H1 (cell line): ENCODE results near the gene PAK6. TPM values are rescaled to one million over a fixed set of nuclear protein-coding genes. Genes with fewer than 3 reads are reported as not detected.

Source experiments
- CTCF ChIA-PET: fragments of 300-600 bp; sonication (Branson Sonifier 250); formaldehyde crosslinking; loops from one replicate; lab custom pipeline; 2021; ENCODE audit not compliant: partially characterized antibody; lab: Charles Lee
- POLR2A ChIA-PET: fragments of 300-600 bp; sonication (Branson Sonifier 250); formaldehyde crosslinking; loops from one replicate; lab custom pipeline; 2021; ENCODE audit warnings: inconsistent platforms; ENCODE audit not compliant: partially characterized antibody; lab: Charles Lee
- DNase-seq, 2 experiments: peaks; one replicate each; pipeline versions ENCODE4 v3.0.0 to v3.0.0-alpha.2; 2010 to 2022; ENCODE audit warnings: low spot score in 2 of 2, low read depth in 1 of 2, mixed read lengths in 1 of 2
- FAIRE-seq: peaks from 2 replicates; lab custom pipeline; 2011; peaks lifted over from hg19 to GRCh38; lab: Jason Lieb, UNC
- H2AFZ ChIP-seq: 2 replicates; pipeline ENCODE4 v1.8.1; 2012; ENCODE audit warnings: low read length, inconsistent platforms
- H2AK5ac ChIP-seq: 2 replicates; pipeline ENCODE4 v1.6.1; 2013; ENCODE audit warnings: low read depth, low read length
- H2BK120ac ChIP-seq: replicated peaks from 2 replicates; pipeline ENCODE3; 2013; ENCODE audit warnings: low read depth, low read length, inconsistent platforms
- H2BK12ac ChIP-seq: 2 replicates; pipeline ENCODE4 v1.6.1; 2013; ENCODE audit warnings: low read depth, low read length
- H2BK15ac ChIP-seq: 2 replicates; pipeline ENCODE4 v1.6.1; 2013; ENCODE audit warnings: low read length
- H2BK20ac ChIP-seq: 2 replicates; pipeline ENCODE4 v1.6.1; 2013; ENCODE audit warnings: low read length
- H2BK5ac ChIP-seq: 2 replicates; pipeline ENCODE4 v1.6.1; 2013; ENCODE audit warnings: low read depth, low read length
- H3K14ac ChIP-seq: 2 replicates; pipeline ENCODE4 v1.6.1; 2013; ENCODE audit warnings: inconsistent platforms; ENCODE audit not compliant: insufficient read length
- H3K18ac ChIP-seq: 2 replicates; pipeline ENCODE4 v1.6.1; 2013; ENCODE audit warnings: low read length; ENCODE audit errors: extremely low read depth
- H3K23ac ChIP-seq: 2 replicates; pipeline ENCODE4 v1.6.1; 2013; ENCODE audit warnings: inconsistent platforms; ENCODE audit not compliant: insufficient read length
- H3K23me2 ChIP-seq: 2 replicates; pipeline ENCODE4 v1.6.1; 2013; ENCODE audit warnings: low read depth, low read length
- H3K27ac ChIP-seq: 2 replicates; pipeline ENCODE4 v1.6.1; 2011; ENCODE audit warnings: low read depth, low read length, inconsistent platforms
- H3K27me3 ChIP-seq, 4 experiments: replicated peaks in 1 of 4; 1 replicate in 1 of 4; 2 replicates in 3 of 4; pipeline versions ENCODE4 v1.6.1 to v1.8.1; 2011 to 2013; ENCODE audit warnings: low read length in 3 of 4, mild to moderate bottlenecking in 3 of 4, inconsistent platforms in 2 of 4, mixed read lengths in 2 of 4, moderate library complexity in 1 of 4; ENCODE audit not compliant: control insufficient read depth in 3 of 4, insufficient read depth in 3 of 4; ENCODE audit errors: extremely low read depth in 1 of 4
- H3K36me3 ChIP-seq, 4 experiments: 2 replicates each; pipeline versions ENCODE4 v1.6.1 to v1.8.1; 2011 to 2013; ENCODE audit warnings: mild to moderate bottlenecking in 4 of 4, low read length in 3 of 4, moderate library complexity in 2 of 4, control low read depth in 1 of 4, inconsistent platforms in 1 of 4; ENCODE audit not compliant: insufficient read depth in 4 of 4, control insufficient read depth in 2 of 4
- H3K4ac ChIP-seq: replicated peaks from 2 replicates; pipeline ENCODE3; 2013; ENCODE audit warnings: low read length, low read depth, mixed read lengths, inconsistent platforms; ENCODE audit not compliant: insufficient read length
- H3K4me1 ChIP-seq, 4 experiments: replicated peaks in 1 of 4; 1 replicate in 1 of 4; 2 replicates in 3 of 4; pipeline versions ENCODE4 v1.6.1 to v1.8.1; 2011 to 2013; ENCODE audit warnings: low read length in 3 of 4, inconsistent platforms in 2 of 4, mixed read lengths in 1 of 4; ENCODE audit not compliant: insufficient read depth in 4 of 4, control insufficient read depth in 3 of 4
- H3K4me2 ChIP-seq, 2 experiments: 2 replicates each; pipeline versions ENCODE4 v1.6.1 to v1.8.1; 2011 to 2013; ENCODE audit warnings: low read depth in 2 of 2, low read length in 2 of 2, control low read depth in 1 of 2, inconsistent platforms in 1 of 2, mild to moderate bottlenecking in 1 of 2; ENCODE audit not compliant: insufficient read depth in 1 of 2
- H3K4me3 ChIP-seq, 4 experiments: fragments of 200-600, 300-600 bp in 1 of 4; sonication (generic), shearing (Covaris generic), sonication (Bioruptor Twin) in 1 of 4; 2 replicates each; pipeline versions ENCODE4 v1.5.1 to v1.8.1; 2011 to 2016; ENCODE audit warnings: low read length in 4 of 4, low read depth in 3 of 4, control low read depth in 2 of 4, inconsistent platforms in 2 of 4, mild to moderate bottlenecking in 2 of 4, mixed read lengths in 1 of 4, moderate library complexity in 1 of 4; ENCODE audit not compliant: insufficient read depth in 2 of 4; ENCODE audit errors: extremely low read depth in 1 of 4
- H3K56ac ChIP-seq: replicated peaks from 2 replicates; pipeline ENCODE3; 2013; ENCODE audit warnings: low read depth, mild to moderate bottlenecking, mixed read lengths, low read length, inconsistent platforms; ENCODE audit not compliant: insufficient read length
- H3K79me1 ChIP-seq: 2 replicates; pipeline ENCODE4 v1.6.1; 2013; ENCODE audit warnings: low read depth, low read length, control low read depth
- H3K79me2 ChIP-seq, 2 experiments: 2 replicates each; pipeline versions ENCODE4 v1.6.1 to v1.8.1; 2012 to 2013; ENCODE audit warnings: low read length in 2 of 2, mild to moderate bottlenecking in 2 of 2, inconsistent platforms in 1 of 2; ENCODE audit not compliant: insufficient read depth in 2 of 2, control insufficient read depth in 1 of 2
- H3K9ac ChIP-seq, 4 experiments: replicated peaks in 1 of 4; 1 replicate in 1 of 4; 2 replicates in 3 of 4; pipeline versions ENCODE4 v1.6.1 to v1.8.1; 2011 to 2013; ENCODE audit warnings: low read depth in 3 of 4, low read length in 3 of 4, control low read depth in 2 of 4, mild to moderate bottlenecking in 2 of 4, moderate library complexity in 2 of 4, inconsistent platforms in 1 of 4; ENCODE audit errors: extremely low read depth in 1 of 4
- H3K9me3 ChIP-seq, 2 experiments: 2 replicates each; pipeline versions ENCODE4 v1.6.1 to v1.8.1; 2012 to 2013; ENCODE audit warnings: mild to moderate bottlenecking in 2 of 2, moderate library complexity in 2 of 2, control low read depth in 1 of 2, inconsistent platforms in 1 of 2, low read depth in 1 of 2, low read length in 1 of 2, mixed read lengths in 1 of 2; ENCODE audit not compliant: insufficient read depth in 2 of 2
- H4K20me1 ChIP-seq, 2 experiments: replicated peaks in 1 of 2; 2 replicates each; pipeline versions ENCODE3 to v1.8.1; 2011 to 2013; ENCODE audit warnings: inconsistent platforms in 2 of 2, low read length in 2 of 2, mild to moderate bottlenecking in 1 of 2; ENCODE audit not compliant: insufficient read depth in 2 of 2, control insufficient read depth in 1 of 2
- H4K5ac ChIP-seq: 2 replicates; pipeline ENCODE4 v1.6.1; 2013; ENCODE audit warnings: low read length, low read depth, mixed read lengths, inconsistent platforms; ENCODE audit not compliant: insufficient read length
- H4K8ac ChIP-seq: 2 replicates; pipeline ENCODE4 v1.8.0; 2013; ENCODE audit warnings: mild to moderate bottlenecking, moderate library complexity, low read length, inconsistent platforms; ENCODE audit not compliant: insufficient read depth; ENCODE audit errors: extremely low read depth
- H4K91ac ChIP-seq: replicated peaks from 2 replicates; pipeline ENCODE3; 2013; ENCODE audit warnings: low read length, mixed read lengths, inconsistent platforms; ENCODE audit not compliant: insufficient read length
- ASH2L ChIP-seq: fragments of 200-600, 300-600 bp; sonication (generic); IDR thresholded peaks from one replicate; pipeline ENCODE4 v1.7.1; 2017; ENCODE audit warnings: low read length
- BACH1 ChIP-seq: IDR thresholded peaks from 2 replicates; pipeline ENCODE4 v1.6.1; 2012; ENCODE audit warnings: low read length, improper control_type of control experiment
- CBX8 ChIP-seq: fragments of 300-800, 300-1000 bp; sonication (generic); IDR thresholded peaks from 2 replicates; pipeline ENCODE4 v1.7.1; 2016; ENCODE audit warnings: low read depth, low read length, borderline replicate concordance
- CEBPB ChIP-seq: IDR thresholded peaks from 2 replicates; pipeline ENCODE4 v1.6.1; 2012; ENCODE audit warnings: low read depth, low read length
- HDAC2 ChIP-seq, 2 experiments: fragments of 300-600 bp in 1 of 2; sonication (generic) in 1 of 2; IDR thresholded peaks; 2 replicates each; pipeline ENCODE4 v1.6.1; 2011 to 2012; ENCODE audit warnings: low read depth in 2 of 2, low read length in 2 of 2, mild to moderate bottlenecking in 2 of 2, moderate library complexity in 2 of 2, borderline replicate concordance in 1 of 2, inconsistent platforms in 1 of 2
- NANOG ChIP-seq: IDR thresholded peaks from 2 replicates; pipeline ENCODE4 v1.6.1; 2011; ENCODE audit warnings: low read length, low read depth, mild to moderate bottlenecking, inconsistent platforms; ENCODE audit not compliant: insufficient read depth, poor library complexity, severe bottlenecking
- NRF1 ChIP-seq: IDR thresholded peaks from 2 replicates; pipeline ENCODE4 v1.6.1; 2011; ENCODE audit warnings: mild to moderate bottlenecking, low read depth, low read length, improper control_type of control experiment
- SAP30 ChIP-seq: fragments of 300-600 bp; sonication (generic); IDR thresholded peaks from 2 replicates; pipeline ENCODE4 v1.7.1; 2012; ENCODE audit warnings: low read length, moderate library complexity, mild to moderate bottlenecking, inconsistent platforms; ENCODE audit not compliant: insufficient read depth, insufficient replicate concordance
- TAF7 ChIP-seq: optimal IDR thresholded peaks from 2 replicates; pipeline ENCODE3; 2011; ENCODE audit warnings: low read depth, mild to moderate bottlenecking, inconsistent platforms, low read length, moderate library complexity, borderline replicate concordance
- TEAD4 ChIP-seq: IDR thresholded peaks from 2 replicates; pipeline ENCODE4 v1.6.1; 2012; ENCODE audit warnings: low read depth, low read length, inconsistent platforms, mixed read lengths
- ZNF274 ChIP-seq: IDR thresholded peaks from 2 replicates; pipeline ENCODE4 v1.7.0; 2012; ENCODE audit warnings: low read length, borderline replicate concordance; ENCODE audit errors: extremely low read depth
- WGBS, 2 experiments: shearing (Covaris generic) in 1 of 2; methylation state at CpG; one replicate each; pipeline versions ENCODE4 v1.1.6 to v1.1.7; 2013 to 2015; ENCODE audit warnings: low lambda C conversion rate in 2 of 2, mixed read lengths in 2 of 2, inconsistent platforms in 1 of 2, low coverage in 1 of 2, missing lambda C conversion rate in 1 of 2; ENCODE audit not compliant: insufficient replicate concordance in 2 of 2, insufficient coverage in 1 of 2, insufficient read length in 1 of 2; ENCODE audit errors: extremely low coverage in 1 of 2, missing lambda C conversion rate in 1 of 2; 5-methylcytosine and 5-hydroxymethylcytosine counted together
- polyA plus RNA-seq, 7 experiments: library from polyadenylated mRNA; depleted of rRNA in 3 of 7; stranded (reverse) in 5 of 7; unstranded in 2 of 7; fragments of >200 nt in 5 of 7; fragments of 200-250 nt in 2 of 7; gene quantifications; 1 replicate in 5 of 7; 2 replicates in 1 of 7; 4 replicates in 1 of 7; pipeline versions ENCODE4 v1.2.1 to v1.2.3, GENCODE V29; 2011 to 2013; ENCODE audit warnings: missing spikeins in 2 of 7, mixed read lengths in 2 of 7
- total RNA-seq: library from RNA; stranded (reverse); fragmentation: NEBNext Ultra II Directional; extraction: Animal tissue kit (Norgen Biotek cat#: 25700); gene quantifications from 2 replicates; pipeline ENCODE4 v1.2.1, GENCODE V29; 2021

PAK6 gene
- total and polyA plus RNA-seq, 2 of the 8 experiments (the other 6 are each of a cell fraction or from before 2014, with no cell fraction given): 6.9 to 9.4 TPM

- H4K5ac ChIP-seq: no peak overlapping the region
- no peak overlapping the region for H3K9ac ChIP-seq
- H3K18ac ChIP-seq: no peak overlapping the region
- no peak overlapping the region for H2BK20ac ChIP-seq
- ChIA-PET CTCF (interaction anchor here (0.8 to 46.3 kb wide), 12 partner anchors 9 to 196 kb away, joined by 3 to 1340 read pairs (median 5); partner anchors contain the start of gene ANKRD63), POLR2A (interaction anchor here (0.6 to 6.2 kb wide), 7 partner anchors 8 to 87 kb away, joined by 3 to 47 read pairs (median 3); no protein-coding TSS in a partner anchor)
- H3K4ac ChIP-seq: no peak overlapping the region
- no peaks in the 10 kb centered on the region for H3K36me3 ChIP-seq
- WGBS, 2 experiments: 90% methylated on average over 14 of the region's 14 CpGs; no CpG with 5 or more reads in 1 of the 2 experiments
- no peak overlapping the region for H2BK12ac ChIP-seq
- no peak overlapping the region for H2BK5ac ChIP-seq
- H2AK5ac ChIP-seq: no peak overlapping the region
- H3K56ac ChIP-seq: no peak overlapping the region
- H3K4me1 ChIP-seq: peaks cover 9 to 29% (median 23%) of the 10 kb centered on the region in 4 experiments
- no peak overlapping the region for H3K27ac ChIP-seq
- H3K23me2 ChIP-seq: peaks cover 4% of the 10 kb centered on the region; the same call in 1 of the 2 replicates
- H4K8ac ChIP-seq: no peak overlapping the region
- H3K27me3 ChIP-seq: peaks cover 0 to 6% (median 2%) of the 10 kb centered on the region in 4 experiments; a peak in 2 of 7 replicates
- no peak for DNase-seq
- H3K4me2 ChIP-seq: no peak overlapping the region
- no peak overlapping the region for H2BK15ac ChIP-seq
- no peaks in the 10 kb centered on the region for H4K20me1 ChIP-seq
- no peak overlapping the region for H3K23ac ChIP-seq
- no peak overlapping the region for H3K14ac ChIP-seq
- no peaks in the 10 kb centered on the region for H3K9me3 ChIP-seq
- H3K79me2 ChIP-seq: no peaks in the 10 kb centered on the region
- no peak overlapping the region for H4K91ac ChIP-seq
- no peaks in the 10 kb centered on the region for H3K79me1 ChIP-seq
- FAIRE-seq: no peak
- H2BK120ac ChIP-seq: no peak overlapping the region
- H3K4me3 ChIP-seq: no peak overlapping the region
- H2AFZ ChIP-seq: no peak overlapping the region
- TF ChIP-seq TAF7 (no peak), CBX8 (no peak), ASH2L (no peak), TEAD4 (no peak), SAP30 (no peak), ZNF274 (no peak), NANOG (no peak), CEBPB (no peak), NRF1 (no peak), BACH1 (no peak), HDAC2 (IDR thresholded peaks at IDR 0.05; ENCODE audit: borderline replicate concordance in 1 of 2, low read depth in 2 of 2, low read length in 2 of 2) (no peak)
Measured at GRCh38 chr15:40241269-40242212, 2.7 kb downstream of the PAK6 start.
